ENCODE measurements around the gene TAS2R14. TPM values are rescaled to one million over a fixed set of nuclear protein-coding genes. Genes with fewer than 3 reads are reported as not detected.

Gene TAS2R14
- total RNA-seq, 1 experiment from 2014 or later: 2.9 TPM

GRCh38 chr12:10919809-10920208 lies 19.3 kb downstream of the TAS2R14 start:
- H3K36me3 Mint-ChIP-seq (ENCODE audit: insufficient read depth, unreplicated experiment): no peaks in the 10 kb centered on the region
- H3K27ac Mint-ChIP-seq (ENCODE audit: unreplicated experiment): no peak overlapping the region
- H3K27me3 Mint-ChIP-seq (ENCODE audit: unreplicated experiment): no peaks in the 10 kb centered on the region
- intact Hi-C loops (cut with micrococcal nuclease; ENCODE audit: unreplicated experiment): no loop called here
- no TSS peak for BruUV-seq (replicated peaks)
- TF ChIP-seq CTCF (IDR thresholded peaks at IDR 0.05; ENCODE audit: unreplicated experiment): no peak
- no peak overlapping the region for H3K4me3 Mint-ChIP-seq (ENCODE audit: low read depth, unreplicated experiment)
- CTCF ChIA-PET: interaction anchor here (0.7 kb wide), 1 partner anchor 47 kb away, joined by 4 read pairs; no protein-coding TSS in a partner anchor
- H3K4me1 Mint-ChIP-seq (ENCODE audit: low read depth, unreplicated experiment): no peaks in the 10 kb centered on the region
- H3K9me3 Mint-ChIP-seq (ENCODE audit: low read depth, unreplicated experiment): no peaks in the 10 kb centered on the region
- no peak for DNase-seq

- H3K4me1 Mint-ChIP-seq (ENCODE audit: low read depth, unreplicated experiment): no peaks in the 10 kb centered on the region
These were observed 28.7 kb downstream of the TAS2R14 start for GRCh38 chr12:10910380-10910779.

GRCh38 chr12:10909462-10909861 lies 29.6 kb downstream of the TAS2R14 start, which contains the start of gene TAS2R13:
Gene TAS2R13 (minus strand): TSS chr12:10909562. CDS start chr12:10909298, 264 bp downstream.
- Mint-ChIP-seq H3K4me3 (ENCODE audit: low read depth, unreplicated experiment) (no peak within 1 kb of the TSS), H3K4me1 (ENCODE audit: low read depth, unreplicated experiment) (no peaks in the 10 kb centered on the region), H3K9me3 (ENCODE audit: low read depth, unreplicated experiment) (peaks cover 3% of the 10 kb centered on the region), H3K27ac (ENCODE audit: unreplicated experiment) (no peak within 1 kb of the TSS), H3K36me3 (ENCODE audit: insufficient read depth, unreplicated experiment) (no peaks in the 10 kb centered on the region), H3K27me3 (ENCODE audit: unreplicated experiment) (no peaks in the 10 kb centered on the region)
- intact Hi-C loops (cut with micrococcal nuclease; ENCODE audit: unreplicated experiment): no loop called here
- no peak for TF ChIP-seq CTCF (IDR thresholded peaks at IDR 0.05; ENCODE audit: unreplicated experiment)
- CTCF ChIA-PET: no interaction called here
- no TSS peak for BruUV-seq (replicated peaks)
- DNase-seq: no peak

More at GRCh38 chr12:10910380-10910779, 28.7 kb downstream of the TAS2R14 start:
- Mint-ChIP-seq H3K27me3 (ENCODE audit: unreplicated experiment) (no peaks in the 10 kb centered on the region), H3K9me3 (ENCODE audit: low read depth, unreplicated experiment) (no peaks in the 10 kb centered on the region), H3K4me3 (ENCODE audit: low read depth, unreplicated experiment) (no peak overlapping the region), H3K27ac (ENCODE audit: unreplicated experiment) (no peak overlapping the region), H3K36me3 (ENCODE audit: insufficient read depth, unreplicated experiment) (no peaks in the 10 kb centered on the region)
- intact Hi-C loops (cut with micrococcal nuclease; ENCODE audit: unreplicated experiment): no loop called here
- CTCF ChIA-PET: no interaction called here
- no TSS peak for BruUV-seq (replicated peaks)
- DNase-seq: no peak
- no peak for TF ChIP-seq CTCF (IDR thresholded peaks at IDR 0.05; ENCODE audit: unreplicated experiment)

GRCh38 chr12:10904686-10905085 lies 34.4 kb downstream of the TAS2R14 start:
- intact Hi-C loops (cut with micrococcal nuclease; ENCODE audit: unreplicated experiment): no loop called here
- no TSS peak for BruUV-seq (replicated peaks)
- CTCF ChIA-PET: interaction anchor here (0.6 kb wide), 1 partner anchor 180 kb away, joined by 3 read pairs; no protein-coding TSS in a partner anchor
- Mint-ChIP-seq H3K4me1 (ENCODE audit: low read depth, unreplicated experiment) (no peaks in the 10 kb centered on the region), H3K9me3 (ENCODE audit: low read depth, unreplicated experiment) (peaks cover 3% of the 10 kb centered on the region), H3K27ac (ENCODE audit: unreplicated experiment) (no peak overlapping the region), H3K4me3 (ENCODE audit: low read depth, unreplicated experiment) (no peak overlapping the region), H3K27me3 (ENCODE audit: unreplicated experiment) (no peaks in the 10 kb centered on the region), H3K36me3 (ENCODE audit: insufficient read depth, unreplicated experiment) (no peaks in the 10 kb centered on the region)
- DNase-seq: no peak
- TF ChIP-seq CTCF (IDR thresholded peaks at IDR 0.05; ENCODE audit: unreplicated experiment): no peak

Measured in Calu3 (cell line).